Measurements from ENCODE around the gene PTGES.
A peak's percentile ranks its signal among the peaks of the same experiment; 100 is the strongest.

PTGES gene

DNA sequence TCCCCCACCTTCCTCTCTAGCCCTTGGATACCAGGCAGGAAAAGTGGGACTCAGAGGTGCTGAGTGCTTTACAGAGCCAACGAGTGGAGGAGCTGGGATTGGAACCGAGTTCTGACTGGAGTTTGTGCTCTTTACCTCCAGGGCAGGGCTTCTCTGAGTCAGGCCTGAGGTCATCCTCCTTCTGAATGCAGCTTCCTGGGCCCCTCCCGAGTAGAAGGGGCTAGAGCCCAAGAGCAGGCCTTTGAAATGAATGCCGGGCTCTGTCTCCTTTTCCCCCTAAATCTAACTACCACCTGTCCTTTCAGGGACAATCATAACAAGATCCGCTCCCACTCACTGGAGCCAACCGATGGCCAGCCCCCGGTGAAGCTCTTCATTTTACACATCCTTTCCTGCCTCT, 12.7 kb downstream of the PTGES start:
- DNase-seq, result no peak

DNA sequence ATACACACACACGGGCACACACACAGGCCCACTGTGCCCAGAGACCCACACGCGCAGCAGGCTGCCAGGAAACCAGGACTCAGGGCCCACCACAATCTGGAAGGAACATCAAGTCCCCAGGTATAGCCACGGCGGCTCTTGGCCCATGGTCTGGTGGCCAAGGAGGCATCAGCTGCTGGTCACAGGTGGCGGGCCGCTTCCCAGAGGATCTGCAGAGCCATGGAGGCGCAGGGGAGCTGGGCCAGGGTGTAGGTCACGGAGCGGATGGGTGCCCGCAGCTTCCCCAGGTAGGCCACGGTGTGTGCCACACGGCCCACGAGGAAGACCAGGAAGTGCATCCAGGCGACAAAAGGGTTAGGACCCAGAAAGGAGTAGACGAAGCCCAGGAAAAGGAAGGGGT, 13.4 kb downstream of the PTGES start:
- no peak for DNase-seq

DNA sequence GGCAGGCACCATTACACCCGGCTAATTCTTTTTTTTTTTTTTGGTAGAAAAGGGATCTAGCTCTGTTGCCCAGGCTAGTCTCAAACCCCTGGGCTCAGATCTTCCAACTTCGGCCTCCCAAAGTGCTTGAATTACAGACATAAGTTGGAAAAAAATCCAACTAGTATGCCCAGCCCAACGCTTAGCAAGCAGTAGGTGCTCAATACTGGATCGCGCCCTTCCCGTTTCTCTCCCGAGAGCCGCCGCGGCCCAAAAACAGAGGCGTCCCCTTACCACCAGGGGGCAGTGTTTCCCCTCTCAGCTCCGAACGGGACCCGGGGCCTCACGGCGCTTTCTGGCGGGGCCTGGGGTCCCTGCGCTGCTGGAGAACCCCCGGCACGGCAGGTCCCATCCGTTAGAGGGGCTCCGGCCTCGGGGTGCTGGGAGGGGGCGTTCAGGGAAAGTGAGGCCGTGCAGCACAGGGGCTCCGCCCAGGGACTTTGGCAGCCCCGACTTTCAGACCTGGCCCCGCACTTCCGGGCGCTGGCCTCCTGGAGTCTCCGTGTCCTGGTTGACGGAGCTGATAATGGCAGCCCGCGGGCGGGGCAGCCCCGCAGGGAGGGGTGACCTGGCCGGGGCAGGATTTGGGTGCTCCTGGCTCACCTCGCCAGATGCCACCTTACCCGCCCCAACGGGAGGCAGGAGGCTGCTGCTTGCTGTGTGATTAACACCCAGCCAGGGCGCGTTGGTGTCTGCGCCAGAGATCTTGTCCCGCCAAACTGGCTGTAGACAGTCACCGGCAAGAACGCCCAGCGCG, 15.2 kb downstream of the PTGES start:
- peak; percentile 28 for DNase-seq

DNA sequence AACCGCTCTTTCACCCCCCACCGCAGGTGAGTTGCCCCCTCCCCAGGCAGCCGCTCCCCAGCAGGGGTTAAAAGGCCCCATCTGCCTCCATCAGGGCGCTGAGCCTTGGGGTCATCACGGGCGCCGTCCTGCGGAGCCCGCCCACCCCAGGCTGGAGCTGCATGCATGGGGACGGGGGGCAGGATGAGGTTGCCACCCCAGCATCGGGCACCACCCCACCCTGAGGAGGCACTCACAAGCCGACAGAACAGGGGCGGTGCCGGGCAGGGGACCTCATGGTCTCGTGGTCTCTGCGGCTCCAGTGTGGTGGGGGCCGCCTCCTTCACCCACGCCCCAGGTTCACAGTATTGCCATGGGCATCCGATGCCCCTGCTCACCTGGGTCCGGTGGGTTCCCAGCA, 16.5 kb downstream of the PTGES start:
- DNase-seq, result no peak

DNA sequence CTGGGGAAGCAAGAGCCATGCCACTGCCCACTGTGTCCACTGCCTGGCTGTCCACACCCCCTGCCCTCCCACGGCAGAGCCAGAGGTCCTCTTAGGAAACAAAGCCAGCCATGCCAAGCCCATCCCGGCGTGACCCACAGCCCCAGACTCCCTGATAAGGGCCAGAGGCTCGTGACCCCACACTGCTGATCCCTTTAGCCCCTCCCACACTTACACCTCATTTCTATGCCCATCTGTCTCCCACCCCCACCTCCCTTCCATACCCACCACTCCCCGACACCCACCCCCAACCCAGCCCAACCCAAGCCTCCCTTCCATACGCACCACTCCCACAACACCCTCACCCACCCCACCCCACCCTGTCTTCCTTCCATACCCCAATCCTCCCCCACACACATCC, 17.3 kb downstream of the PTGES start:
- no peak for DNase-seq

DNA sequence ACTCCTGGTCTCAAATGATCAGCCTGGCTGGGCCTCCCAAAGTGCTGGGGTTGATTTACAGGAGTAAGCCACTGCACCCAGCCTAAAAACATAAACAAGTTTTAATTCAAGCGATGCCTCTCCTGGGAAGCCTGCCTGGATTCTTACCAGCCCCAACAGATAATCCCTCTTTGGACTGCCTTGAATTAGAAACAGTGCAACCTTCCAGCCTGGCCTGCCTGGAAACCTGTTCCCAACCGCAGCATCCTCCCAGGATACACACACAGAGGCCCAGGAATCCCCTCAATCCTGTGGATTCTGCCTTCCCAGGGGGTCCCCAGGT, 19.2 kb downstream of the PTGES start:
- DNase-seq, result no peak

DNA sequence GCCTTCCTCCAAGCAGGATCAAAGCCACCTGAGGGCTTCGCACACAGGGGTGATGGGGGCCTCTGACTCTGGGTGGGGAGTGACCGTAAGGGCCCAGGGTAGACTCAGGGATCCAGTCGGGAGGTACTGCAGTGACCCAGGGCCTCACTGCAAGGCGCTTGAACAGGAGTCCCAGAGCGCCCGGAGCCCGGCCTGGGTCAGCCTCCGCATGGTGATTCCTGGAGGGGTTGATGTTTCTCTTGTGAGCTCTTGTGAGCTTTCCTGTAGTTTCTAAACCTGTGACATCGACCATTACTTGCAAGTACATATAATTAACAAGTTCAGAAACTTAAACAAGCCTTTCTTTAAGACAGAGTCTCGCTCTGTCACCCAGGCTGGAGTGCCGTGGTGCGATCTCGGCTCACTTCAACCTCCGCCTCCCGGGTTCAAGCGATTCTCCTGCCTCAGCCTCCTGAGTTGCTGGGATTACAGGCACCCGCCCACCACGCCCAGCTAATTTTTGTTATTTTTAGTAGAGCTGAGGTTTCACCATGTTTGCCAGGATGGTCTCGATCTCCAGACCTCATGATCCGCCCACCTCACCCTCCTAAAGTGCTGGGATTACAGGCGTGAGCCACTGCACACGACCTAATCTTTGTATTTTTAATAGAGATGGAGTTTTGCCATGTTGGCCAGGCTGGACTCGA, 19.8 kb downstream of the PTGES start:
- no peak for DNase-seq

DNA sequence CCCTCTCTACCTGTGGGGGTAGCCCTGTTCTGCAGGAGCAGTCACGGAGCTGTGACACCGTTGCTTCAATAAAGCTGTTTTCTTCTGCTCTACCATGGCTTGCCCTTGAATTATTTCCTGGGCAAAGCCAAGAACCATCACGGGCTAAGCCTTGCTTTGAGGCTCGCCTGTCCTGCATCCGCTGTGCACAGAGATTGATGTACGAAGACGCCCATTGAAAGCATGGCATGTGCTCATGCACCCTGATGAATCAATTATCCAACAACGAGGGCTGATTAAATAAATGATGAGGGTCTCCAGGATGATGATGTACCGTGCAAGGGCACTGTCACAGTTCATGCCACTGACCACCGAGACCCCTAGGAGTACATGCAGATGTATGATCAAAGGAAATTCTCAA, 20.7 kb downstream of the PTGES start:
- no peak for DNase-seq

DNA sequence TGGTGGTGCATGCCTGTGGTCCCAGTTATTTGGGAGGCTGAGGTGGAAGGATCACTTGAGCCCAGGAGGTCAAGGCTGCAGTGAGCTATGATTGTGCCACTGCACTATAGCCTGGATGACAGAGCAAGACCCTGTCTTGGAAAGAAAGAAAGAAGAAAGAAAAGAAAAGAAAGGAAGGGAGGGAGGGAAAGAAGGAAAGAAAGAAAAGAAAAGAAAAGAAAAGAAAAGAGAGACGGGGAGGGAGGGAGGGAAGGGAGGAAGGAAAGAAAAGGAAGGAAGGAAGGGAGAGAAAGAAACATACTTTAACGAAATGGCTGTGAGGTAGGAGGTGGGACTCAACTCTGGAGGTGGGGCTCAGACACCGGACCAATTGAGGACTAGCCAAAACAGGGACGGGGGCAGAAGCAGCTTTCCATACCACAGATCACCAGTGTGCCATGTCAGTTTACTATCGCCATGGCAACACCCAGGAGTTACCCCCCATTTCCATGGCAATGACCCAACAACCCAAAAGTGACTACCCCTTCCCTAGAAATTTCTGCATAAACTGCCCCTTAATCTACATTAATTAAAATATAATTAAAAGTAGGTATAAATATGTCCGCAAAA, 21.3 kb downstream of the PTGES start:
- DNase-seq, result no peak

DNA sequence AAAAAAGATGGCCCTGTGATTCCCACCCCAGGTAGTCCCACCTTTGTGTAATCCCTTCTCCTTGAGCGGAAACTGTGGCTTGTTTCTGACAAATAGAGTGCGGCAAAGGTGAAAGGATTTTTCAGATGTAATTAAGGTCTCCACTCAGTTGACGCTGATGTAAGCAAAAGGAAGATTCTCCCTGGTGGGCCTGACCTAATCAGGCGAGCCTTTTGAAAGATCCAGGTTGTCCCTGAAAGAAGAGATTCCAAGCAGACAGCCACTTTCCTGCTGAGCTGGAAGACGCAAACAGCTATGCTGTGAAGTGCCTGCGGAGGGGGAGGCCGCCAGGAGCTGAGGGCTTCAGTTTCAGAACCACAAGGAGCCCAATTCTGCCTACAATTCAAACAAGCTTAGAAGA, 24.1 kb downstream of the PTGES start:
- no peak for DNase-seq

DNA sequence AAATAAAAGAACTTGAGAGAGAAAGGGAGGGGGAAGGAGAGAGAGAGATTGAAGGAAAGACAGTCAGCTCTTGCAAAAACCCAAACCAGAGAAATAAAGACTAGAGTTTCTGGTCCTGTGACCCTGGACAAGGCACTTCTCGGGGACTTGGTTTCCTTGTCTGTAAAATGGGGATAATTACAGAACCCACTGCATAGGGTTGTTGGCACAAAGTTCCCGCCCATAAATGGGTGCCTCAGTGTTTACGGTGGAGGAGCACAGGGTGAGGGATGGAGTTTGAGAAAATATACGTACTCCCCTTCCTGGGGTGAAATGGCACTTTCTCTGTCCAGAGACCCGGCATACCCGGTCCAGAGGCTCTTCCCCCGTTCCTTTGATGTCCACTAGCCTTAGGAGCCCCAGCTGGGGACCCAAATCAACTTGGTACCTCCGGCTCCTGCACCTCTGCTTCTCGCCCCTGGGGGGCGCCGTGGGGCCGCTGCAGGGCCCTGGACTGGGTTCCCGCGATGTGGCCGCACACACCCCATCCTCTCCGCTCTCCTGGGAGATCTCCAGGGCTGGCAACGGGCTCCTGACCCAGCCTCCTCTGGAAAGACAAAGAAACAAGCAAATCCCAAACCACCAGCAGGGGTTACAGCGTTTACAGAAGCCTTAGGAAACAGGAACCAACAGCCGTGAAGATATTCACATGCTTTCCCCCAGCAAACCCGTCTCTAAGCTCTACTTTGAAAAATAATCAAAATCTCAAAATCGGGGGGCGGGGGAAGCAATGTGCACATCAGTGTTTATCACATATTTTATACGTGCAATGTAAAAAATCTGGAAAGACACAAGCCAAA, 26.3 kb downstream of the PTGES start:
- no peak for DNase-seq

DNA sequence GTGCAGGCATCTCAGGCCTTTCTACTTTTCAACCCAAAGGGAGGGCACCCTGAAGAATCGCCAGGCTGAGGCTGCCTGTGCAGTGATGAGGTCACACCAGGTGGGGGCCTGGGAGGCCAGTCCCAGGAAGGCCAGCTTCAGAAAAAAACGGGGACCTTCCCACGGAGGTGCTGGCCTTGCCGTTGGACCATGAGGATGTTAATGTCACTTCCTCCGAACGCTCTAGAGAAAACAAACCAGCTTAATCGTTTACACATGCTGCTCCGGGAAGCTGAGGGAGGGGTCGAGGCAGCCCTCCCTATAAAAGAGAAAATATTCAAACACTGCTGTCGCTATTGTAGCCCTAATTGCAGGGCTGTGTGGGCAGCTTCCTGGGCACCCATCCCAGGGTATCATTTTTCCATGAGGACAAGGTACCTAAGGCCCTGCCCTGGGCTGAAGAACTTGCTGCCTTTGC, 27.0 kb downstream of the PTGES start:
- no peak for DNase-seq

DNA sequence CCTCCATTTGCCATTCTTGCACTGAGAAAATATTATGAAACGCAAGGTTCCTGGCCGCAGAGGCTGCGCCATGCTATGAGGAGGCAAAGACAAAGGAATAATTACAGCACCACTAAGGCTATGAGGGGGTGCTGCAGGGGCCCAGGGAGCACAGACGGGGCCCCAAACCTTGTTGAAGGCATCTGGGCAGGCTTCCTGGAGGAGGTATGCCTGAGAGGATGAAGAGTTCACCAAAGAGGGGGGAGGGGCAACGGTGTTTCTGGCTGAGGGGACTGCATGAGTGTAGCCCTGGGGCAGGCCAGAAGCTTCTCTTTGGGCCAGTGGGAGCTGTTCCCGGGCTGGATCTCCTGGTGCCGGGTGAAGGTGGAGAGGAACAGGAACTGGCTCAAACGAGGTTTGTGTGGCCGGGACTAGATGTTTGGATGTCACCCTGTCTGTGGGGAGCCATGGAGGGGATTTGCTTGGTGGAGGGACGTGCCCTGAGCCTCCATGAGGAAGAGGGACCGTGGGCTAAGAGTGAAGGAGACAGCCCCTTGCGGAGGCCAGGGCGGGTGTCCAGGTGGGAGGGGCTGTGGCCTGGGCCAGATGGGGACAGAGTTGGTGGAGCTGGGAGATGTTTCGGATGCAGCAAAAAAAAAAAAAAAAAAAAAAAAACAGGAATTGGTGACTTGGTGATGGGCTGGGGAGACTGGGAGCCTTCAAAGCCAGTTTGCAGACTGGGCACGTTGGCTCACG, 28.2 kb downstream of the PTGES start:
- no peak for DNase-seq

DNA sequence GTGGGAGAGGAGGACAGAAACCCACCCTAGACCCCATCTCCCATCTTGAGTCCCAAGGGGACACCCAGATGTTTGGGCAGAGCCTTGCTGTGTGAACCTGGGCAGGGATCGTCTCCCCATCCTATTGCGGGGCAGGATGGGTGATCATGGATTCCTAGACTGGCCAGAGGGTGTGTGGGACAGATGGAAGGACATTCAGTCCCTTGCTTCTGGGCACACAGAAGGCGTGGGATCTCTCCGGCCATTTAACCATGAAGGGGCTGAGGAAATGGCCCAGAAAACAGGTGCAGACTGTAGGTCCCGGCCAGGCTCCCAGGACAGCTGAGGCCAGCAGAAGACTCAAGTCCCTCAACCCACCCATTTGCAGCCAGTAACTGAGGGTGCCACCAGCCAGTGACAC, 29.9 kb downstream of the PTGES start:
- no peak for DNase-seq

DNA sequence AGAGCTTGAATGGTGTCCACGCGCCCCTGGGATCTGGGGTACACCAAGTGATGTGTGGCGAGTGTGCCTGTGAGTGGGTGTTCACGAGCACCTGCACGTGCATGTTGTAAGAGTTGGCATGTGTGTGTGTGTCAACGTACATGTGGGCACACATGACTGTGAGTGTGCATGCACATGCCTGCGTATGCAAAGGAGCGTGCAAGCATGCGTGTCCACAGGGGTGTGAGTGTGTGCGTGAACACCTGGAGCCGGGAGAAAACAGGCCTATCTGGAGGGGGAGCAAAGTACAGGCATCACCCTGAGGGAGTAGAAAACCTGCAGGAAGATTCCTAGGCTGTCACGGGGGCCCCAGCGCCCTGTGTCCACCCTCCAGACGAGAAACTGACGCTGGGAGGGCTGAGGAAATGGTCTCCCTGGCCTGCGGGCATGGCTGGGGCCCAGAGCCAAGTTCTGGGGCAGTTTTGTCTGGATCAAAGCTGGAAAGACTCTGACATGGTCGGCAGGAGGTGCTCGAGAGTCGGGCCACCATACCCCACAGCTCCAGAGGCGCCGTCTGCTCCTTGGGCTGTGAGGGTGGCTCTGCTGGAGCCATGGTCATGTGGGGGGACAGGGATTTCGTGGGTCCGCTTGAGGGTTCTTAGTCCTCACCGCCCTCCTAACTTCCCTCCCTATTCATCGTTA, 31.8 kb downstream of the PTGES start:
- no peak for DNase-seq

DNA sequence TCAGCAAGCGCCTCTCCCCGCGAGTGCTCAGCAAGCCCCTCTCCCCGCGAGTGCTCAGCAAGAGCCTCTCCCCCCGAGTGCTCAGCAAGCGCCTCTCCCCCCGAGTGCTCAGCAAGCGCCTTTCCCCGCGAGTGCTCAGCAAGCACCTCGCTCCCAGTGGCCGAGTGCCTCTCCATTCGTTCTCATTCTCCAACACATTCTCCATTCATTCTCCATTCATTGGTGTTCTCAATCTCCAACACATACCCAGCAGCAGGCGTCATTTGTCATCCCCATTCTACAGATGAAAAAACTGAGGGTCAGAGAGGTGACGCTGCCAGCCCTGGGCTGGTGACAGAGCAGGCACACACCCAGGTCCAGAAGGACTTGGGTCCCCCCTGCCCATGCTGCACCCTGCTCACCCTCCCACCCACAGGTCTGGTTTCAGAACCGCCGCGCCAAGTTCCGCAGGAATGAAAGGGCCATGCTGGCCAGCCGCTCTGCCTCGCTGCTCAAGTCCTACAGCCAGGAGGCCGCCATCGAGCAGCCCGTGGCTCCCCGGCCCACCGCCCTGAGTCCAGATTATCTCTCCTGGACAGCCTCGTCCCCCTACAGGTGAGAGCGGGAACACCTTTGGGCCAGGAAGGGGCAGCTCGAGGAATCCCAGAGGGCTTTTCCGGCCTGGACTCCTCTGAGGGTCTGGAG, 32.5 kb downstream of the PTGES start:
- DNase-seq, result no peak

DNA sequence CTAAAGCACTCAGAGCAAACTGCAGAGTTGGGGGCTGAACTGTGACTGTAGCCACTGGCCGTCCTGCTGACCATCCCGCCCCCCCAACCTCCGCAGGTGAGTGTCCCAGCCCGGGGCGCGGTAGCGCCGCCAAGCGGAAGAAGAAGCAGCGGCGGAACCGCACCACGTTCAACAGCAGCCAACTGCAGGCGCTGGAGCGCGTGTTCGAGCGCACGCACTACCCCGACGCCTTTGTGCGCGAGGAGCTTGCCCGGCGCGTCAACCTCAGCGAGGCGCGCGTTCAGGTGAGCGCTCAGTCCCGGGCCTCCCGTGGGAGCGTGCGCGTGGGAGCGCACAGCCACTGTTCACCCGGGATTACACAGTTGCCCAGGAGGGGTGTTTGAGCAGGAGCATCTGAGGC, 33.7 kb downstream of the PTGES start:
- DNase-seq, result no peak

DNA sequence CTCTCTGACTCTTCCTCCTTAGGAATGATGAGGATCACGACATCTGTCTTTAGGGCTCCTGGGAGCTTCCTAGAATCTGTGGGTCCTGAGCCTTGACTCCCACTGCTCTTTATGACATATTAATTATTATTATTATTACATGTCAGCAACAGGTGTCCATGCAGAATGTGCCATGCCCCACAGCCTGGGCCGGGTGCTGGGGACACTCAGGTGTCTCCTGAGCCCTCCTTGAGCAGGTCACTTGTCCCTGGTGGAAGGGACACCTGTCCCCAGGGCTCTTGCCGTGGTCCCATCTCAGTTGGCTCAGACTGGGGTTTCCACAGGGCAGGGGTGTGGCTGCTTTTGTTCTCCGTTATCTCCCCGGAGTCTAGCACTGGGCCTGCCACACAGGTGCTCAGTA, 34.2 kb downstream of the PTGES start:
- DNase-seq, result no peak

DNA sequence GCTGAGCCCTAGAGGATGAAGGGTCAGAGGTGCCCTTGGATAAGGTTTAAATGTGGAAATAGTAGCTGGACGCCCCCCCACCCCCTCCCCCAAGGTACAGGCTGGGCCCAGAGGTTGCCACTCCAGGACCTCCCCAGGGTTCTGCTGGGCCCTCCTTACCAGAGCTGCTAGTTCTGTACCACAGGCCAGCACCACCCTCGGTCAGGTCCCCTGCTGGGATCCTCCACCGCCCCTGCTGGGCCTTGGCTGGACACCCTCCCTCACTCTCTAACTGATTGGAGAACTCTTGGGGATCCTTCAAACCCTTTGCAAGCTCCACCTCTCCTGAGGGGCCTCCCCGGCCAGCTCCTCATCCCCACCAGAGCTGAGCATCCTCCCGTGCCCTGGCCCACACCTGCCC, 34.9 kb downstream of the PTGES start:
- DNase-seq, result no peak

DNA sequence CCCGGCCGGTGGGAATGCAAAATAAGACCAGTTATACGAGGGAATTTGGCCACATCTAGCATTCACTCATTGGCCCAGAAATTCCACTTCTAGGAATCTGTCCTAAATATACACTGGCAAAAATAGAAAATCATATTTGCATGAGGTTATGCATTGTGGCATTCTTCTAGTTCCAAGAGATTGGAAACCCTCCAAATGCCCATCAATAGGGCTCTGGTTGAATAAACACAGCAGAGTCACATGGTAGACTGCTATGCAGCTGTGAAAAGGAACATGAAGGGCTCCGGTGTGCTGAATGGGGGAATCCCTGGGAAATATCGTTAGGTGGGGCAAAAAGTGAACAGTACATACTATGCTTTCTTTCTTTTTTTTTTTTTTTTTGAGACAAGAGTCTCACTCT, 36.8 kb downstream of the PTGES start:
- no peak for DNase-seq

DNA sequence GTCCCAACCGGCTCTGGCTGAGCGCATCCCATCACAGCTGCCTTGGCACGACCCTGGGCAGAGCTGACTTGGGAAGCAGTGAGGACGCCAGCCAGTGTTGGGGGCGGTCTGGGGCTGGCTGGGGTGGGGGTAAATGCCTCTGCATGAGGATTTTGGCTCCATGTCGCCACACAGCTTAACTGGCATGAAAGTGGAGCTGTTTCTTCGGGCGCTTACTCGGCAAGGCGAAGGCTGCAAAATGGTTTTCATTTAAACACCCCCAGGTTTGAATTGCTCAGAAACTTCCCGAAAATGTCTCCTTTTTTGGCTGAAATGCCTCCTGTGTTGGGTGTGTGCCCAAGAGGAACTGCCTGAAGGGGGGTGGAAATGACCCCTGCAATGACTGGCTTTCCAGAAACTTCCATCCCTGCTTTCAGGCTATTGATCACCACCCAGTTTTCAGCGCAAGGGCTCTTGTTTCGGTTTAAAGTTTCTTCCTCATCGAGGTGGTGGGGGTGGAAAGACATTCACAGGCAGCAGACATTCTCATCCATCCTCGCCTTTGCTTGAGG, 38.3 kb downstream of the PTGES start:
- DNase-seq, result no peak

DNA sequence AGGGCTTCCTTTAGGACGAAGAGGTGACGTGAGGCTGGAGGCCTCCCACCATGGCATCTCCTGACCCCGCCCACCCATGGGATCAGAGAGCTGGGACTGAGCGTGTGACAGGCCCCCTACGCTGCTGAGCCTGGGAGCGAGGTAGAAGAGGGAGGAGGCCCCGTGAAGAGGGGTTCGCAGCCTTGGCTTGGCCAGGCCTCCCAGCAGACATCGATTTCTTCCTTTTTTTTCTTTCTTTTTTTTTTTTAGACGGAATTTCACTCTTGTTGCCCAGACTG, 39.5 kb downstream of the PTGES start:
- DNase-seq, result no peak
